Astrocyte (in vitro differentiated cells and primary cell): ENCODE measurements around the gene UBR4.

ENCODE experiments used
- EZH2 ChIP-seq: IDR thresholded peaks from 2 replicates; pipeline ENCODE4 v1.6.1; 2012; ENCODE audit warnings: mild to moderate bottlenecking, low read length, inconsistent platforms; ENCODE audit not compliant: insufficient read depth
- TF ChIP-seq, protein P1 (sequence below): IDR thresholded peaks from 2 replicates; pipeline ENCODE4 v1.5.1; 2011; ENCODE audit warnings: low read depth, mild to moderate bottlenecking, inconsistent platforms, low read length, moderate library complexity; ENCODE audit not compliant: insufficient read depth

DNA sequence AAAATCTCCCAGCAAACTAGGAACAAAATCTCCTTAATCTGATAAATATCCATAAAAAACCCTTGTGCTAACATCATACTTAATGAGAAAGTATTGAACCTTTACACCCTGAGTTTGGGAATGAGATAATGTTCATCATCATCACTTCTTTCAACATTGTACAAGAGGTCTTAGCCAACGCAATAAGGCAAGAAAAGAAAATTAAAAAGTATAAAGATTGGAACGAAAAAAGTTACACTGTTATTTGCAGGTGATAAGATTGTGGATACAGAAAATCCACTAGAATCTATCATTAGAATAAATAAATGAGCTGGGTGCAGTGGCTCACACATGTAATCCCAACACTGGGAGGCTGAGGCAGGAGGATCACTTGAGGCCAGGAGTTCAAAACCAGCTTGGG lies 76.7 kb downstream of the UBR4 start:
- TF ChIP-seq, protein P1, sequence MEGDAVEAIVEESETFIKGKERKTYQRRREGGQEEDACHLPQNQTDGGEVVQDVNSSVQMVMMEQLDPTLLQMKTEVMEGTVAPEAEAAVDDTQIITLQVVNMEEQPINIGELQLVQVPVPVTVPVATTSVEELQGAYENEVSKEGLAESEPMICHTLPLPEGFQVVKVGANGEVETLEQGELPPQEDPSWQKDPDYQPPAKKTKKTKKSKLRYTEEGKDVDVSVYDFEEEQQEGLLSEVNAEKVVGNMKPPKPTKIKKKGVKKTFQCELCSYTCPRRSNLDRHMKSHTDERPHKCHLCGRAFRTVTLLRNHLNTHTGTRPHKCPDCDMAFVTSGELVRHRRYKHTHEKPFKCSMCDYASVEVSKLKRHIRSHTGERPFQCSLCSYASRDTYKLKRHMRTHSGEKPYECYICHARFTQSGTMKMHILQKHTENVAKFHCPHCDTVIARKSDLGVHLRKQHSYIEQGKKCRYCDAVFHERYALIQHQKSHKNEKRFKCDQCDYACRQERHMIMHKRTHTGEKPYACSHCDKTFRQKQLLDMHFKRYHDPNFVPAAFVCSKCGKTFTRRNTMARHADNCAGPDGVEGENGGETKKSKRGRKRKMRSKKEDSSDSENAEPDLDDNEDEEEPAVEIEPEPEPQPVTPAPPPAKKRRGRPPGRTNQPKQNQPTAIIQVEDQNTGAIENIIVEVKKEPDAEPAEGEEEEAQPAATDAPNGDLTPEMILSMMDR: no peak
- TF ChIP-seq EZH2: no peak
